ENCODE results near the gene CHCT1. TPM values are rescaled to one million over a fixed set of nuclear protein-coding genes. Genes with fewer than 3 reads are reported as not detected.
"Not testable (repeated sequence)": the region's sequence is repeated elsewhere in the genome, so short reads cannot be mapped to it uniquely, and the experiment has no call there.

CHCT1 gene
- total and polyA plus RNA-seq, 8 donors = 0.45 TPM; not detected in 7

GRCh38 chr17:60410001-60410400 lies 12.3 kb upstream of the CHCT1 start:
- no peaks in the 10 kb centered on the region for H3K27me3 ChIP-seq
- no peak overlapping the region for H3K27ac ChIP-seq
- no peaks in the 10 kb centered on the region for H3K9me3 ChIP-seq
- no peak for ATAC-seq
- intact Hi-C loops (cut with DNase I) = no loop called here
- no peak for TF ChIP-seq CTCF (IDR thresholded peaks at IDR 0.05)
- no peak overlapping the region for H3K4me3 ChIP-seq
- H3K36me3 ChIP-seq = no peaks in the 10 kb centered on the region
- no peaks in the 10 kb centered on the region for H3K4me1 ChIP-seq
- no peak for DNase-seq

- intact Hi-C loops (cut with DNase I) = no loop called here
- no peaks in the 10 kb centered on the region for H3K27me3 ChIP-seq
- no peaks in the 10 kb centered on the region for H3K9me3 ChIP-seq
- no peak for TF ChIP-seq CTCF (IDR thresholded peaks at IDR 0.05)
- no peaks in the 10 kb centered on the region for H3K4me1 ChIP-seq
- ATAC-seq (no peak), DNase-seq (no peak)
- no peaks in the 10 kb centered on the region for H3K36me3 ChIP-seq
- H3K27ac ChIP-seq = no peak overlapping the region
- H3K4me3 ChIP-seq = no peak overlapping the region
Observed at GRCh38 chr17:60412701-60413100, 9.6 kb upstream of the CHCT1 start.

- ATAC-seq = no peak
- DNase-seq = no peak
- Histone ChIP-seq H3K4me1 (no peaks in the 10 kb centered on the region), H3K27me3 (no peaks in the 10 kb centered on the region), H3K36me3 (no peaks in the 10 kb centered on the region), H3K4me3 (no peak overlapping the region), H3K27ac (no peak overlapping the region), H3K9me3 (no peaks in the 10 kb centered on the region)
- no peak for TF ChIP-seq CTCF (IDR thresholded peaks at IDR 0.05)
- intact Hi-C loops (cut with DNase I) = no loop called here
Observed at GRCh38 chr17:60415146-60415545, 7.1 kb upstream of the CHCT1 start.

- no peak for TF ChIP-seq CTCF (IDR thresholded peaks at IDR 0.05)
- Histone ChIP-seq H3K9me3 (no peaks in the 10 kb centered on the region), H3K4me3 (no peak overlapping the region), H3K36me3 (no peaks in the 10 kb centered on the region), H3K27ac (no peak overlapping the region), H3K27me3 (no peaks in the 10 kb centered on the region), H3K4me1 (peaks cover 0 to 7% of the 10 kb centered on the region in 2 donors)
- ATAC-seq = no peak
- no peak for DNase-seq
- intact Hi-C loops (cut with DNase I) = no loop called here
Observed at GRCh38 chr17:60416368-60416925, 5.8 kb upstream of the CHCT1 start.

GRCh38 chr17:60419003-60419402 lies 3.3 kb upstream of the CHCT1 start:
- H3K27me3 ChIP-seq; intact Hi-C loops (cut with DNase I); H3K36me3 ChIP-seq; H3K9me3 ChIP-seq; H3K4me3 ChIP-seq; ATAC-seq; DNase-seq; H3K27ac ChIP-seq: not testable (repeated sequence)
- peaks cover 0 to 14% of the 10 kb centered on the region in 2 donors for H3K4me1 ChIP-seq

- H3K4me3 ChIP-seq; intact Hi-C loops (cut with DNase I); H3K9me3 ChIP-seq; H3K27ac ChIP-seq; H3K36me3 ChIP-seq; DNase-seq; H3K27me3 ChIP-seq; ATAC-seq: not testable (repeated sequence)
- peaks cover 0 to 14% of the 10 kb centered on the region in 2 donors for H3K4me1 ChIP-seq
Observed at GRCh38 chr17:60419875-60420274, 2.4 kb upstream of the CHCT1 start.

All from left lung (tissue), 10 donors.